PC-3 (cell line): ENCODE measurements around the gene DLG5. TPM values are rescaled to one million over a fixed set of nuclear protein-coding genes. Genes with fewer than 3 reads are reported as not detected.
A peak's percentile ranks its signal among the peaks of the same experiment; 100 is the strongest.

Source experiments
- ATAC-seq: fragments of 200-7000 bp; cut with Tn5 transposase; 2 replicates; pipeline ENCODE4 v1.9.1; 2020; ENCODE audit warnings: mild to moderate bottlenecking, moderate library complexity
- BruUV-seq: library from RNA; stranded (reverse); fragments of 400-500 nt; replicated peaks from 2 replicates; lab custom pipeline; 2021; lab: Mats Ljungman, UMichigan
- CTCF ChIA-PET: fragments of 300-600 bp; sonication (Branson Sonifier 250); formaldehyde crosslinking; loops from one replicate; lab custom pipeline; 2022; ENCODE audit warnings: antibody characterized with exemption; lab: Charles Lee
- POLR2A ChIA-PET: fragments of 300-600 bp; sonication (Branson Sonifier 250); formaldehyde crosslinking; loops from one replicate; lab custom pipeline; 2022; ENCODE audit warnings: antibody characterized with exemption; ENCODE audit not compliant: unreplicated experiment; lab: Charles Lee
- DNase-seq: peaks from one replicate; pipeline ENCODE4 v3.0.0-alpha.2; 2015
- H2AFZ ChIP-seq: fragments of 300-600 bp; sonication (generic); 2 replicates; pipeline ENCODE4 v1.6.0; 2016; ENCODE audit warnings: antibody characterized with exemption, low read length
- H3F3A ChIP-seq: fragments of 300-600 bp; sonication (generic); one replicate; pipeline ENCODE4 v1.6.0; 2017; ENCODE audit warnings: antibody characterized with exemption, low read length, control low read depth, mild to moderate bottlenecking; ENCODE audit not compliant: unreplicated experiment
- H3K27ac ChIP-seq: fragments of 300-600 bp; sonication (generic); 2 replicates; pipeline ENCODE4 v1.5.1; 2016; ENCODE audit warnings: mild to moderate bottlenecking, low read length
- H3K27me3 ChIP-seq: fragments of 300-600 bp; sonication (generic); 2 replicates; pipeline ENCODE4 v1.6.1; 2016; ENCODE audit warnings: low read length, mixed read lengths
- H3K36me3 ChIP-seq: fragments of 300-600 bp; sonication (generic); 2 replicates; pipeline ENCODE4 v1.6.1; 2016; ENCODE audit warnings: low read depth, mixed run types, low read length, mixed read lengths
- H3K4me1 ChIP-seq: fragments of 300-600 bp; sonication (generic); 2 replicates; pipeline ENCODE4 v1.5.1; 2016; ENCODE audit warnings: low read length; ENCODE audit not compliant: insufficient read depth
- H3K4me2 ChIP-seq: fragments of 300-600 bp; sonication (generic); 2 replicates; pipeline ENCODE4 v1.6.0; 2016; ENCODE audit warnings: low read length
- H3K4me3 ChIP-seq: fragments of 300-600 bp; sonication (generic); 2 replicates; pipeline ENCODE4 v1.5.1; 2016; ENCODE audit warnings: mild to moderate bottlenecking, low read length, mixed read lengths
- H3K79me2 ChIP-seq: fragments of 300-600 bp; sonication (generic); 2 replicates; pipeline ENCODE4 v1.6.1; 2017; ENCODE audit warnings: low read length, mixed read lengths
- H3K9ac ChIP-seq: fragments of 300-600 bp; sonication (generic); 2 replicates; pipeline ENCODE4 v1.6.0; 2016; ENCODE audit warnings: mild to moderate bottlenecking, low read length
- H3K9me2 ChIP-seq: fragments of 300-600 bp; sonication (generic); replicated peaks from 2 replicates; pipeline ENCODE4 v1.6.1; 2016; ENCODE audit warnings: mixed run types, low read length, mixed read lengths
- H3K9me3 ChIP-seq: fragments of 300-600 bp; sonication (generic); 2 replicates; pipeline ENCODE4 v1.6.1; 2016; ENCODE audit warnings: low read length, mixed read lengths
- H4K20me1 ChIP-seq: fragments of 300-600 bp; sonication (generic); 2 replicates; pipeline ENCODE4 v1.6.1; 2016; ENCODE audit warnings: low read length, mixed read lengths
- EZH2 ChIP-seq: fragments of 300-600 bp; sonication (generic); IDR thresholded peaks from one replicate; pipeline ENCODE4 v1.6.1; 2017; ENCODE audit warnings: antibody characterized with exemption, mild to moderate bottlenecking, low read length; ENCODE audit not compliant: unreplicated experiment
- EZH2phosphoT487 ChIP-seq: fragments of 300-600 bp; sonication (generic); IDR thresholded peaks from 2 replicates; pipeline ENCODE4 v1.6.1; 2018; ENCODE audit warnings: mild to moderate bottlenecking, antibody characterized with exemption, low read length, borderline replicate concordance
- intact Hi-C: fragments of 100-400 bp; cut with micrococcal nuclease; formaldehyde crosslinking; loops from 2 replicates; pipeline ENCODE4 v1.9.0; 2023
- total RNA-seq: library from RNA; depleted of rRNA; stranded (reverse); fragments of >200 nt; gene quantifications from 2 replicates; pipeline ENCODE4 v1.2.3, GENCODE V29; 2014
- TF ChIP-seq, protein P1 (sequence below): fragments of 300-600 bp; sonication (generic); conservative IDR thresholded peaks from 2 replicates; pipeline ENCODE4 v1.5.1; 2017; ENCODE audit warnings: antibody characterized with exemption, low read depth, mild to moderate bottlenecking, low read length

Gene DLG5
- total RNA-seq, 1 experiment from 2014 or later = 118 TPM

DNA sequence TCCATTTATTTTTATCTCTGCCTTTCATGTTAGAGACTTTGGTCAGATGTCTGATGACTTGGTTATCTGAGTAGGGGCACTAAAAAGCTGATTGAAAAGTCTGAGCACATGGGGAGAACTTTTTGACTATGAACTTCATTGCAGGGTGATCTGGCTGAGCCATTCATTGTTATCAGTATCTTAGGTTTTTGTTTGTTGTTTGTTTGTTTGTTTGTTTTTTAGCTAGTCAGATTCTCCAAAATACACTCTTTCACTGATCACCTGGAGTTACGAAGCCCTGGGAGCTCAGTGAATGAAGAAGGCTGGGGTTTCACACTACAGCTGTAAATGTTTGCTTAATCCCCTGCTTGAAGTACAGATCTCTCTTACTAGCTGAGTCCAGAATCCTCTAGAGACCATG is 28.6 kb upstream of the DLG5 start:
- CTCF ChIA-PET = no interaction called here
- Histone ChIP-seq H2AFZ (no peak overlapping the region), H3K36me3 (peaks cover 13% of the 10 kb centered on the region; the same call in 1 of the 2 replicates), H3K9me3 (peaks cover 17% of the 10 kb centered on the region), H3K4me1 (peaks cover 3% of the 10 kb centered on the region; the same call in 1 of the 2 replicates), H3K9ac (no peak overlapping the region), H3K27me3 (no peaks in the 10 kb centered on the region), H3K4me3 (no peak overlapping the region), H3F3A (peaks cover 5% of the 10 kb centered on the region), H3K27ac (no peak overlapping the region), H3K79me2 (no peaks in the 10 kb centered on the region), H3K9me2 (no peaks in the 10 kb centered on the region), H4K20me1 (no peaks in the 10 kb centered on the region), H3K4me2 (no peak overlapping the region)
- POLR2A ChIA-PET = no interaction called here
- DNase-seq = no peak
- TF ChIP-seq EZH2 = no peak
- TF ChIP-seq, protein P1, sequence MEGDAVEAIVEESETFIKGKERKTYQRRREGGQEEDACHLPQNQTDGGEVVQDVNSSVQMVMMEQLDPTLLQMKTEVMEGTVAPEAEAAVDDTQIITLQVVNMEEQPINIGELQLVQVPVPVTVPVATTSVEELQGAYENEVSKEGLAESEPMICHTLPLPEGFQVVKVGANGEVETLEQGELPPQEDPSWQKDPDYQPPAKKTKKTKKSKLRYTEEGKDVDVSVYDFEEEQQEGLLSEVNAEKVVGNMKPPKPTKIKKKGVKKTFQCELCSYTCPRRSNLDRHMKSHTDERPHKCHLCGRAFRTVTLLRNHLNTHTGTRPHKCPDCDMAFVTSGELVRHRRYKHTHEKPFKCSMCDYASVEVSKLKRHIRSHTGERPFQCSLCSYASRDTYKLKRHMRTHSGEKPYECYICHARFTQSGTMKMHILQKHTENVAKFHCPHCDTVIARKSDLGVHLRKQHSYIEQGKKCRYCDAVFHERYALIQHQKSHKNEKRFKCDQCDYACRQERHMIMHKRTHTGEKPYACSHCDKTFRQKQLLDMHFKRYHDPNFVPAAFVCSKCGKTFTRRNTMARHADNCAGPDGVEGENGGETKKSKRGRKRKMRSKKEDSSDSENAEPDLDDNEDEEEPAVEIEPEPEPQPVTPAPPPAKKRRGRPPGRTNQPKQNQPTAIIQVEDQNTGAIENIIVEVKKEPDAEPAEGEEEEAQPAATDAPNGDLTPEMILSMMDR = no peak
- TF ChIP-seq EZH2phosphoT487 = no peak
- ATAC-seq = no peak
- no TSS peak for BruUV-seq
- intact Hi-C loops = no loop called here

DNA sequence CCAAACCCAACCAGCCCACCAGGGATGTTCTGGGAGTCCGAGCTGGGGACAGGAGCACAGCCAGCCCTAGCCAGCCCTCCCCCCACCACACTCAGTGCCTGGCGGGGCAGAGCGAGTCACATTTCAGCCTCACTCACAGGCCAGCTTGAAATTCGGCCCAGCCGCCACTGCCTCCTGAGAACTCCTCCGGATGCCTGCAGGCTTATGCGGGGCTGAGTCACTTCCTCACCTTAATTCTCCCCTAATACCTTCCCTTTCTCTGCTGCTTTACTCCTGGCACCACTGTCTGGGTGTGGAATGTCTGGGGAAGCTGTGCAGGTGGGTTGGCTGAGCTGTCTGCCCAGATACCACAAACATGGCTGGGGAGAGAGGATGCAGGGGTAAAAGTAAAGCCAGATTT is 22.6 kb upstream of the DLG5 start:
- CTCF ChIA-PET = interaction anchor here (0.6 to 1.7 kb wide), 5 partner anchors 25 to 59 kb away, joined by 3 to 8 read pairs (median 4); no protein-coding TSS in a partner anchor
- H2AFZ ChIP-seq = peak overlapping the region; percentile 56
- peak overlapping the region; percentile 14 for H3K9ac ChIP-seq
- peaks cover 17% of the 10 kb centered on the region for H3K9me3 ChIP-seq
- no peak for TF ChIP-seq EZH2phosphoT487
- TF ChIP-seq, protein P1 = no peak
- no peak for TF ChIP-seq EZH2
- H3K4me3 ChIP-seq = peak overlapping the region; percentile 3; the same call in 1 of the 2 replicates
- ATAC-seq (peak; percentile 94), DNase-seq (peak; percentile 100)
- H3K9me2 ChIP-seq = no peaks in the 10 kb centered on the region
- peaks cover 13% of the 10 kb centered on the region; the same call in 1 of the 2 replicates for H3K36me3 ChIP-seq
- H3K27ac ChIP-seq = peak overlapping the region; percentile 69
- no peaks in the 10 kb centered on the region for H3K27me3 ChIP-seq
- no TSS peak for BruUV-seq
- peaks cover 36% of the 10 kb centered on the region for H3K4me1 ChIP-seq
- POLR2A ChIA-PET = interaction anchor here (0.6 to 1.5 kb wide), 4 partner anchors 22 to 34 kb away, joined by 3 to 7 read pairs (median 4); partner anchors contain the start of gene DLG5
- peak overlapping the region; percentile 51 for H3K4me2 ChIP-seq
- H3K79me2 ChIP-seq = no peaks in the 10 kb centered on the region
- intact Hi-C loops = loop anchor here (1.0 kb wide), 5 partner anchors 22 to 103 kb away; partner anchors contain the start of gene DLG5
- H3F3A ChIP-seq = peaks cover 24% of the 10 kb centered on the region
- H4K20me1 ChIP-seq = no peaks in the 10 kb centered on the region

DNA sequence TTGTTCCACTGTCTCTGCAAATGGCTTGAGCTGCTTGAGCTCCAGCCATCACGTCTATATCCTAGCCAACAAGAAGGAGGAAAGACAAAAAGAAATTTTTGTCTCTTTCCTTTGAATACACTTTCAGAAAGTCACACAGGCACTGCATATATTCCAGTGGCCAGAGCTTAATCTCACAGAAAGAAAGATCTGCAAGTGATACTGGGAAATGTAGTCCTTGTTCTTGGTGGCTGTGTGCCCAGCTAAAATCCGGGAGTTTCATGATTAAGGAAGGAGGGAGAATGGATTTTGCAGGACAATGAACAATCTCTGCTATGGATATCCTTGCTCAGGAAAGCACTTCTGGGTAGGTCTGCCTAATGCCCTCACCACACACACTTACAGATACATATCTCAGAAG is 19.5 kb upstream of the DLG5 start:
- CTCF ChIA-PET = no interaction called here

More for the DNA sequence above, 19.5 kb upstream of the DLG5 start:
- ATAC-seq (no peak), DNase-seq (peak; percentile 51)
- H3K9me2 ChIP-seq = no peaks in the 10 kb centered on the region
- H3K4me3 ChIP-seq = no peak overlapping the region
- no peaks in the 10 kb centered on the region for H3K27me3 ChIP-seq
- no peak overlapping the region for H3K27ac ChIP-seq
- H3K9me3 ChIP-seq = peaks cover 7% of the 10 kb centered on the region
- no peaks in the 10 kb centered on the region for H3K79me2 ChIP-seq
- no TSS peak for BruUV-seq
- H3K9ac ChIP-seq = no peak overlapping the region
- peaks cover 6% of the 10 kb centered on the region; the same call in 1 of the 2 replicates for H3K36me3 ChIP-seq
- H4K20me1 ChIP-seq = no peaks in the 10 kb centered on the region
- intact Hi-C loops = no loop called here
- TF ChIP-seq, protein P1 = no peak
- no peak for TF ChIP-seq EZH2
- TF ChIP-seq EZH2phosphoT487 = no peak
- H3K4me2 ChIP-seq = no peak overlapping the region
- POLR2A ChIA-PET = interaction anchor here (0.7 kb wide), 1 partner anchor 22 kb away, joined by 5 read pairs; no protein-coding TSS in a partner anchor
- peaks cover 32% of the 10 kb centered on the region for H3F3A ChIP-seq
- peaks cover 51% of the 10 kb centered on the region for H3K4me1 ChIP-seq
- no peak overlapping the region for H2AFZ ChIP-seq
